HepG2 (cell line): ENCODE data around the gene HTR2A. TPM values are rescaled to one million over a fixed set of nuclear protein-coding genes. Genes with fewer than 3 reads are reported as not detected.

Source experiments
- AGO2 ChIP-seq: fragments of 200-400 bp; formaldehyde crosslinking; optimal IDR thresholded peaks from 2 replicates; pipeline ENCODE3; 2017; ENCODE audit warnings: mild to moderate bottlenecking, low read depth, low read length, moderate library complexity
- ASH2L ChIP-seq: fragments of 300-600, 200-600 bp; sonication (generic); IDR thresholded peaks from 2 replicates; pipeline ENCODE4 v1.7.0; 2017; ENCODE audit warnings: low read depth, mild to moderate bottlenecking, moderate library complexity, mixed read lengths, low read length; ENCODE audit not compliant: insufficient read length
- NFIB ChIP-seq: sonication (generic); formaldehyde crosslinking; IDR thresholded peaks from 2 replicates; pipeline ENCODE4 v1.9.0; 2021; ENCODE audit warnings: missing genetic modification reagents, mild to moderate bottlenecking, borderline replicate concordance
- TIGD3 ChIP-seq: sonication (generic); formaldehyde crosslinking; IDR thresholded peaks from 2 replicates; pipeline ENCODE4 v1.5.1; 2020; ENCODE audit warnings: mild to moderate bottlenecking, missing genetic modification reagents, borderline replicate concordance
- ZMAT3 ChIP-seq: sonication (generic); formaldehyde crosslinking; conservative IDR thresholded peaks from 2 replicates; pipeline ENCODE4 v1.7.0; 2021; ENCODE audit warnings: missing genetic modification reagents
- ZNF232 ChIP-seq: sonication (generic); formaldehyde crosslinking; IDR thresholded peaks from 2 replicates; pipeline ENCODE4 v1.4.0; 2020; ENCODE audit warnings: missing genetic modification reagents, borderline replicate concordance
- polyA plus RNA-seq, 8 experiments: library from polyadenylated mRNA; depleted of rRNA in 3 of 8; stranded (reverse) in 7 of 8; unstranded in 1 of 8; fragments of >200 nt; fragmentation: Illumina TruSeq in 4 of 8; extraction: Trizol in 4 of 8; gene quantifications; 2 replicates each; pipeline versions ENCODE4 v1.2.1 to v1.2.3, GENCODE V29; 2011 to 2016; ENCODE audit warnings: low read depth in 4 of 8, missing spikeins in 1 of 8, mixed read lengths in 1 of 8; ENCODE audit not compliant: insufficient read depth in 1 of 8
- total RNA-seq, 5 experiments: library from RNA; depleted of rRNA; stranded (reverse); fragments of >200 nt; fragmentation: Illumina TruSeq; extraction: Trizol; gene quantifications; 2 replicates each; pipeline ENCODE4 v1.2.3, GENCODE V29; 2016; ENCODE audit warnings: low read depth in 1 of 5
- TF ChIP-seq, protein P1 (sequence below): sonication (generic); formaldehyde crosslinking; IDR thresholded peaks from 2 replicates; pipeline ENCODE4 v1.4.0; 2020; ENCODE audit warnings: missing genetic modification reagents, mild to moderate bottlenecking, borderline replicate concordance
- TF ChIP-seq, protein P2 (sequence below): sonication (generic); formaldehyde crosslinking; IDR thresholded peaks from 2 replicates; pipeline ENCODE4 v1.4.0; 2020; ENCODE audit warnings: mild to moderate bottlenecking, missing genetic modification reagents
- TF ChIP-seq, protein P3 (sequence below): sonication (generic); formaldehyde crosslinking; IDR thresholded peaks from 2 replicates; pipeline ENCODE4 v1.4.0; 2020; ENCODE audit warnings: mild to moderate bottlenecking, missing genetic modification reagents
- TF ChIP-seq, protein P4 (sequence below): sonication (generic); formaldehyde crosslinking; IDR thresholded peaks from 2 replicates; pipeline ENCODE4 v1.4.0; 2020; ENCODE audit warnings: missing genetic modification reagents, mild to moderate bottlenecking, borderline replicate concordance
- TF ChIP-seq, protein P5 (sequence below): sonication (generic); formaldehyde crosslinking; IDR thresholded peaks from 2 replicates; pipeline ENCODE4 v1.5.1; 2020; ENCODE audit warnings: missing genetic modification reagents, mild to moderate bottlenecking, borderline replicate concordance

The HTR2A gene
- total and polyA plus RNA-seq, 2 of the 13 experiments (the other 11 are each of a cell fraction or from before 2014, with no cell fraction given), result not detected

GRCh38 chr13:46796515-46797474 is 100.1 kb downstream of the HTR2A start, which contains the start of gene ESD (continued):
- TF ChIP-seq, protein P1, sequence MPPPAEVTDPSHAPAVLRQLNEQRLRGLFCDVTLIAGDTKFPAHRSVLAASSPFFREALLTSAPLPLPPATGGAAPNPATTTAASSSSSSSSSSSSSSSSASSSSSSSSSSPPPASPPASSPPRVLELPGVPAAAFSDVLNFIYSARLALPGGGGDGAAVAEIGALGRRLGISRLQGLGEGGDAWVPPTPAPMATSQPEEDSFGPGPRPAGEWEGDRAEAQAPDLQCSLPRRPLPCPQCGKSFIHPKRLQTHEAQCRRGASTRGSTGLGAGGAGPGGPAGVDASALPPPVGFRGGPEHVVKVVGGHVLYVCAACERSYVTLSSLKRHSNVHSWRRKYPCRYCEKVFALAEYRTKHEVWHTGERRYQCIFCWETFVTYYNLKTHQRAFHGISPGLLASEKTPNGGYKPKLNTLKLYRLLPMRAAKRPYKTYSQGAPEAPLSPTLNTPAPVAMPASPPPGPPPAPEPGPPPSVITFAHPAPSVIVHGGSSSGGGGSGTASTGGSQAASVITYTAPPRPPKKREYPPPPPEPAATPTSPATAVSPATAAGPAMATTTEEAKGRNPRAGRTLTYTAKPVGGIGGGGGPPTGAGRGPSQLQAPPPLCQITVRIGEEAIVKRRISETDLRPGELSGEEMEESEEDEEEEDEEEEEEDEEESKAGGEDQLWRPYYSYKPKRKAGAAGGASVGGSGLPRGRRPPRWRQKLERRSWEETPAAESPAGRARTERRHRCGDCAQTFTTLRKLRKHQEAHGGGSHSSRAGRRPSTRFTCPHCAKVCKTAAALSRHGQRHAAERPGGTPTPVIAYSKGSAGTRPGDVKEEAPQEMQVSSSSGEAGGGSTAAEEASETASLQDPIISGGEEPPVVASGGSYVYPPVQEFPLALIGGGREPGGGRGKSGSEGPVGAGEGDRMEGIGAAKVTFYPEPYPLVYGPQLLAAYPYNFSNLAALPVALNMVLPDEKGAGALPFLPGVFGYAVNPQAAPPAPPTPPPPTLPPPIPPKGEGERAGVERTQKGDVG (CRISPR knock-in tag), result peak; percentile 29; the same call in 1 of the 2 replicates
- TF ChIP-seq, protein P2, sequence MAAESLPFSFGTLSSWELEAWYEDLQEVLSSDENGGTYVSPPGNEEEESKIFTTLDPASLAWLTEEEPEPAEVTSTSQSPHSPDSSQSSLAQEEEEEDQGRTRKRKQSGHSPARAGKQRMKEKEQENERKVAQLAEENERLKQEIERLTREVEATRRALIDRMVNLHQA (CRISPR knock-in tag), result 0 out of 2 replicates have a peak, but pooled peaks have one; percentile 37
- TF ChIP-seq, protein P3, sequence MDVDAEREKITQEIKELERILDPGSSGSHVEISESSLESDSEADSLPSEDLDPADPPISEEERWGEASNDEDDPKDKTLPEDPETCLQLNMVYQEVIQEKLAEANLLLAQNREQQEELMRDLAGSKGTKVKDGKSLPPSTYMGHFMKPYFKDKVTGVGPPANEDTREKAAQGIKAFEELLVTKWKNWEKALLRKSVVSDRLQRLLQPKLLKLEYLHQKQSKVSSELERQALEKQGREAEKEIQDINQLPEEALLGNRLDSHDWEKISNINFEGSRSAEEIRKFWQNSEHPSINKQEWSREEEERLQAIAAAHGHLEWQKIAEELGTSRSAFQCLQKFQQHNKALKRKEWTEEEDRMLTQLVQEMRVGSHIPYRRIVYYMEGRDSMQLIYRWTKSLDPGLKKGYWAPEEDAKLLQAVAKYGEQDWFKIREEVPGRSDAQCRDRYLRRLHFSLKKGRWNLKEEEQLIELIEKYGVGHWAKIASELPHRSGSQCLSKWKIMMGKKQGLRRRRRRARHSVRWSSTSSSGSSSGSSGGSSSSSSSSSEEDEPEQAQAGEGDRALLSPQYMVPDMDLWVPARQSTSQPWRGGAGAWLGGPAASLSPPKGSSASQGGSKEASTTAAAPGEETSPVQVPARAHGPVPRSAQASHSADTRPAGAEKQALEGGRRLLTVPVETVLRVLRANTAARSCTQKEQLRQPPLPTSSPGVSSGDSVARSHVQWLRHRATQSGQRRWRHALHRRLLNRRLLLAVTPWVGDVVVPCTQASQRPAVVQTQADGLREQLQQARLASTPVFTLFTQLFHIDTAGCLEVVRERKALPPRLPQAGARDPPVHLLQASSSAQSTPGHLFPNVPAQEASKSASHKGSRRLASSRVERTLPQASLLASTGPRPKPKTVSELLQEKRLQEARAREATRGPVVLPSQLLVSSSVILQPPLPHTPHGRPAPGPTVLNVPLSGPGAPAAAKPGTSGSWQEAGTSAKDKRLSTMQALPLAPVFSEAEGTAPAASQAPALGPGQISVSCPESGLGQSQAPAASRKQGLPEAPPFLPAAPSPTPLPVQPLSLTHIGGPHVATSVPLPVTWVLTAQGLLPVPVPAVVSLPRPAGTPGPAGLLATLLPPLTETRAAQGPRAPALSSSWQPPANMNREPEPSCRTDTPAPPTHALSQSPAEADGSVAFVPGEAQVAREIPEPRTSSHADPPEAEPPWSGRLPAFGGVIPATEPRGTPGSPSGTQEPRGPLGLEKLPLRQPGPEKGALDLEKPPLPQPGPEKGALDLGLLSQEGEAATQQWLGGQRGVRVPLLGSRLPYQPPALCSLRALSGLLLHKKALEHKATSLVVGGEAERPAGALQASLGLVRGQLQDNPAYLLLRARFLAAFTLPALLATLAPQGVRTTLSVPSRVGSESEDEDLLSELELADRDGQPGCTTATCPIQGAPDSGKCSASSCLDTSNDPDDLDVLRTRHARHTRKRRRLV (CRISPR knock-in tag), result peak; percentile 84; the same call in 1 of the 2 replicates
- TF ChIP-seq, protein P4, sequence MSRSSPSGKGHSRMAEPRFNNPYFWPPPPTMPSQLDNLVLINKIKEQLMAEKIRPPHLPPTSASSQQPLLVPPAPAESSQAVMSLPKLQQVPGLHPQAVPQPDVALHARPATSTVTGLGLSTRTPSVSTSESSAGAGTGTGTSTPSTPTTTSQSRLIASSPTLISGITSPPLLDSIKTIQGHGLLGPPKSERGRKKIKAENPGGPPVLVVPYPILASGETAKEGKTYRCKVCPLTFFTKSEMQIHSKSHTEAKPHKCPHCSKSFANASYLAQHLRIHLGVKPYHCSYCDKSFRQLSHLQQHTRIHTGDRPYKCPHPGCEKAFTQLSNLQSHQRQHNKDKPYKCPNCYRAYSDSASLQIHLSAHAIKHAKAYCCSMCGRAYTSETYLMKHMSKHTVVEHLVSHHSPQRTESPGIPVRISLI (CRISPR knock-in tag), result no peak
- peak; percentile 43 for TF ChIP-seq ZMAT3 (CRISPR knock-in tag)
- TF ChIP-seq NFIB (CRISPR knock-in tag), result no peak
- TF ChIP-seq AGO2, result peak; percentile 89
- TF ChIP-seq, protein P5, sequence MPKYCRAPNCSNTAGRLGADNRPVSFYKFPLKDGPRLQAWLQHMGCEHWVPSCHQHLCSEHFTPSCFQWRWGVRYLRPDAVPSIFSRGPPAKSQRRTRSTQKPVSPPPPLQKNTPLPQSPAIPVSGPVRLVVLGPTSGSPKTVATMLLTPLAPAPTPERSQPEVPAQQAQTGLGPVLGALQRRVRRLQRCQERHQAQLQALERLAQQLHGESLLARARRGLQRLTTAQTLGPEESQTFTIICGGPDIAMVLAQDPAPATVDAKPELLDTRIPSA (CRISPR knock-in tag), result 0 out of 2 replicates have a peak, but pooled peaks have one; percentile 54
- no peak for TF ChIP-seq TIGD3
- peak; percentile 91 for TF ChIP-seq ASH2L
- peak; percentile 10 for TF ChIP-seq ZNF232
